Testis (tissue), 3 donors: ENCODE data around the gene CDCP1. TPM values are rescaled to one million over a fixed set of nuclear protein-coding genes. Genes with fewer than 3 reads are reported as not detected.

Source experiments
- DNase-seq: peaks from one replicate; pipeline ENCODE4 v3.0.0-alpha.2; 2019
- H3K27ac ChIP-seq, 2 donors: fragments of 200-600 bp; sonication (generic); one replicate each; pipeline ENCODE4 v1.5.1; 2019
- H3K27me3 ChIP-seq: fragments of 200-600 bp; sonication (generic); one replicate; pipeline ENCODE4 v1.5.1; 2019
- H3K36me3 ChIP-seq: fragments of 200-600 bp; sonication (generic); one replicate; pipeline ENCODE4 v1.5.1; 2017; ENCODE audit warnings: low read depth; ENCODE audit errors: missing control alignments
- H3K4me1 ChIP-seq: fragments of 200-600 bp; sonication (generic); one replicate; pipeline ENCODE4 v1.5.1; 2019
- H3K4me3 ChIP-seq, 2 donors: fragments of 200-600 bp; sonication (generic); one replicate each; pipeline ENCODE4 v1.5.1; 2017 to 2019
- H3K9me3 ChIP-seq: fragments of 200-600 bp; sonication (generic); one replicate; pipeline ENCODE4 v1.5.1; 2017
- CTCF ChIP-seq, 3 experiments: fragments of 450-650 bp in 2 of 3; fragments of 200-600 bp in 1 of 3; sonication (generic) in 1 of 3; IDR thresholded peaks; one replicate each; pipeline ENCODE4 v1.5.1; 2016 to 2019; ENCODE audit warnings: antibody characterized with exemption in 3 of 3, mild to moderate bottlenecking in 2 of 3, moderate library complexity in 1 of 3
- POLR2A ChIP-seq: fragments of 450-650 bp; IDR thresholded peaks from one replicate; pipeline ENCODE4 v1.6.1; 2017; ENCODE audit warnings: antibody characterized with exemption, mild to moderate bottlenecking, moderate library complexity
- WGBS, 2 donors: methylation state at CpG; one replicate each; pipeline ENCODE4 v1.1.5; 2018; 5-methylcytosine and 5-hydroxymethylcytosine counted together
- intact Hi-C: fragments of 100-400 bp; cut with DNase I; formaldehyde crosslinking; loops from one replicate; pipeline ENCODE4 v1.15.1; 2023; ENCODE audit warnings: low total_unique reads
- polyA plus RNA-seq: library from polyadenylated mRNA; stranded (reverse); fragments of 350-450 nt; fragmentation: Illumina TruSeq; extraction: RNeasy Lipid Tissue Mini Kit (QIAGEN cat#74804); gene quantifications from one replicate; pipeline ENCODE4 v1.2.3, GENCODE V29; 2014; ENCODE audit warnings: low read depth, low replicate concordance; ENCODE audit not compliant: insufficient read depth
- total RNA-seq, 2 donors: library from RNA; depleted of rRNA; stranded (reverse); fragments of >200 nt; gene quantifications; one replicate each; pipeline ENCODE4 v1.2.3, GENCODE V29; 2016

Gene CDCP1
- total and polyA plus RNA-seq, 3 donors from 2014 or later, result 1.1 to 2.7 (median 2.5) TPM

- Histone ChIP-seq H3K27ac (no peak overlapping the region), H3K4me1 (no peaks in the 10 kb centered on the region), H3K27me3 (no peaks in the 10 kb centered on the region), H3K4me3 (no peak overlapping the region), H3K9me3 (no peaks in the 10 kb centered on the region), H3K36me3 (no peaks in the 10 kb centered on the region)
- 93 to 100% methylated on average over 2 of the region's 2 CpGs for WGBS, 2 donors
- no peak for TF ChIP-seq CTCF (IDR thresholded peaks at IDR 0.05)
- TF ChIP-seq POLR2A, result no peak
- intact Hi-C loops, result no loop called here
- DNase-seq, result no peak
Measured at GRCh38 chr3:45119824-45120358, 26.3 kb downstream of the CDCP1 start.

GRCh38 chr3:45119376-45119775 lies 26.8 kb downstream of the CDCP1 start:
- no peaks in the 10 kb centered on the region for H3K9me3 ChIP-seq
- no peaks in the 10 kb centered on the region for H3K4me1 ChIP-seq
- H3K36me3 ChIP-seq, result no peaks in the 10 kb centered on the region
- WGBS, 2 donors, result 65 to 67% methylated on average over 4 of the region's 4 CpGs
- DNase-seq, result no peak
- intact Hi-C loops, result no loop called here
- H3K27me3 ChIP-seq, result no peaks in the 10 kb centered on the region
- no peak overlapping the region for H3K4me3 ChIP-seq
- H3K27ac ChIP-seq, result no peak overlapping the region
- TF ChIP-seq POLR2A (no peak), CTCF (IDR thresholded peaks at IDR 0.05) (no peak)

GRCh38 chr3:45118615-45119071 lies 27.5 kb downstream of the CDCP1 start:
- H3K9me3 ChIP-seq, result no peaks in the 10 kb centered on the region
- no peaks in the 10 kb centered on the region for H3K4me1 ChIP-seq
- DNase-seq, result no peak
- intact Hi-C loops, result no loop called here
- no peak overlapping the region for H3K4me3 ChIP-seq
- H3K36me3 ChIP-seq, result no peaks in the 10 kb centered on the region
- whole genome bisulfite sequencing, 2 donors, result 63 to 78% methylated on average over 2 of the region's 2 CpGs
- no peak for TF ChIP-seq POLR2A
- no peak for TF ChIP-seq CTCF (IDR thresholded peaks at IDR 0.05)
- H3K27ac ChIP-seq, result no peak overlapping the region
- no peaks in the 10 kb centered on the region for H3K27me3 ChIP-seq

GRCh38 chr3:45116350-45116749 lies 29.8 kb downstream of the CDCP1 start:
- 83 to 86% methylated on average over 4 of the region's 4 CpGs for WGBS, 2 donors
- no peaks in the 10 kb centered on the region for H3K9me3 ChIP-seq
- H3K27me3 ChIP-seq, result no peaks in the 10 kb centered on the region
- DNase-seq, result no peak
- no peaks in the 10 kb centered on the region for H3K36me3 ChIP-seq
- H3K4me3 ChIP-seq, result no peak overlapping the region
- TF ChIP-seq POLR2A (no peak), CTCF (IDR thresholded peaks at IDR 0.05) (no peak)
- H3K27ac ChIP-seq, result no peak overlapping the region
- intact Hi-C loops, result no loop called here
- no peaks in the 10 kb centered on the region for H3K4me1 ChIP-seq

GRCh38 chr3:45113625-45114050 lies 32.5 kb downstream of the CDCP1 start:
- Histone ChIP-seq H3K9me3 (no peaks in the 10 kb centered on the region), H3K36me3 (no peaks in the 10 kb centered on the region), H3K4me1 (no peaks in the 10 kb centered on the region), H3K4me3 (no peak overlapping the region), H3K27ac (no peak overlapping the region), H3K27me3 (no peaks in the 10 kb centered on the region)
- TF ChIP-seq POLR2A (no peak), CTCF (IDR thresholded peaks at IDR 0.05) (no peak)
- 75 to 85% methylated on average over 6 of the region's 6 CpGs for WGBS, 2 donors
- no peak for DNase-seq
- intact Hi-C loops, result no loop called here
